ENCODE results near the gene CCNF.

DNA sequence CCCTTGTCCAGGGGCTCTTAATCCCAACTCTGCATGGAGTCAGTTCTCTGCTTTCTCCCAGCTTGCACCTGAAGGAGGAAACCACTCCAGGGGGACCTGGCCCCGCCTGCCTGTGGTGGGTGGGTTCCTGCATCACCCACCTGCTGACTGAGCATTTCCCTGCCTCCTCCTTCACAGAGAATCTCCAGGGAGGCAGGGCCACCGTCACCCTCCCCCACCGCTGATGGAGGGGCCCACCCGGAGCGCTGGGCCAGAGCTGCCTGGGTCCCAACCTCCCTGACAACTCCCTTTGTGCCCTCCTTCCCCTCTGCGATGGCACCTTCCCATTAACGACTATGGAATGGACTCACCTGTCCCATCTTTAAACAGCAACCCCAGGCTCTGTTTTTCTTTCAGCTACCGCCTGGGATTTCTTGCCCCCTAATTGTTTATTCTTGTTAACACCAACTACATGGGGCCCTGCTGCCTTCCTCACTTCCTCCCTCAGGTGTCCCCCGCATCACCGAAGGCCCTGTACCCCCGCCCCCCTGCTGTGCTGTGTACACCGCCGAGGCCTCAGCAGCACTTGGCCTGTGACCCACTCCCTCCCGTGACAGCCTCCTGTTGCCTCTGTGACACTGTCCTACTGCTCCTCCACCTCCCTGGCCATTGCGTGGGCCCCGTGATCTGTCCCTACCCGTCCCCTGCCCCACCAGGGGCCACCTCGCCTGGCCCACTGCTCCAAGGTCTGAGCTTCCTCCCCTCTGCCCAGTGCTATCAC lies 29.8 kb downstream of the CCNF start:
- no peak for TF ChIP-seq POLR2A (IDR thresholded peaks at IDR 0.05)
- TF ChIP-seq, protein P1, sequence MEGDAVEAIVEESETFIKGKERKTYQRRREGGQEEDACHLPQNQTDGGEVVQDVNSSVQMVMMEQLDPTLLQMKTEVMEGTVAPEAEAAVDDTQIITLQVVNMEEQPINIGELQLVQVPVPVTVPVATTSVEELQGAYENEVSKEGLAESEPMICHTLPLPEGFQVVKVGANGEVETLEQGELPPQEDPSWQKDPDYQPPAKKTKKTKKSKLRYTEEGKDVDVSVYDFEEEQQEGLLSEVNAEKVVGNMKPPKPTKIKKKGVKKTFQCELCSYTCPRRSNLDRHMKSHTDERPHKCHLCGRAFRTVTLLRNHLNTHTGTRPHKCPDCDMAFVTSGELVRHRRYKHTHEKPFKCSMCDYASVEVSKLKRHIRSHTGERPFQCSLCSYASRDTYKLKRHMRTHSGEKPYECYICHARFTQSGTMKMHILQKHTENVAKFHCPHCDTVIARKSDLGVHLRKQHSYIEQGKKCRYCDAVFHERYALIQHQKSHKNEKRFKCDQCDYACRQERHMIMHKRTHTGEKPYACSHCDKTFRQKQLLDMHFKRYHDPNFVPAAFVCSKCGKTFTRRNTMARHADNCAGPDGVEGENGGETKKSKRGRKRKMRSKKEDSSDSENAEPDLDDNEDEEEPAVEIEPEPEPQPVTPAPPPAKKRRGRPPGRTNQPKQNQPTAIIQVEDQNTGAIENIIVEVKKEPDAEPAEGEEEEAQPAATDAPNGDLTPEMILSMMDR (IDR thresholded peaks at IDR 0.05): no peak
